WTC11 (cell line): ENCODE measurements around the gene AGO4. TPM values are rescaled to one million over a fixed set of nuclear protein-coding genes. Genes with fewer than 3 reads are reported as not detected.
A peak's percentile ranks its signal among the peaks of the same experiment; 100 is the strongest.

Experiments used
- ATAC-seq: fragments of 200-7000 bp; cut with Tn5 transposase; 2 replicates; pipeline ENCODE4 v1.10.0; 2021; ENCODE audit warnings: mild to moderate bottlenecking, moderate library complexity
- CTCF ChIA-PET: fragments of 300-600 bp; sonication (Branson Sonifier 250); formaldehyde crosslinking; loops from one replicate; lab custom pipeline; 2021; ENCODE audit warnings: antibody characterized with exemption; lab: Charles Lee
- POLR2A ChIA-PET: fragments of 350-600 bp; sonication (Branson Sonifier 250); formaldehyde crosslinking; loops from one replicate; lab custom pipeline; 2021; ENCODE audit warnings: antibody characterized with exemption; lab: Charles Lee
- DNase-seq: peaks from one replicate; pipeline ENCODE4 v3.0.0; 2021; ENCODE audit warnings: low spot score
- H3K27ac Mint-ChIP-seq: 2 replicates; pipeline ENCODE4 v1.8.0; 2021; ENCODE audit warnings: mixed read lengths
- H3K27me3 Mint-ChIP-seq: 2 replicates; pipeline ENCODE4 v1.8.0; 2021; ENCODE audit warnings: low read depth, mild to moderate bottlenecking, moderate library complexity, mixed read lengths
- H3K36me3 Mint-ChIP-seq: 2 replicates; pipeline ENCODE4 v1.8.0; 2021; ENCODE audit warnings: mixed read lengths
- H3K4me1 Mint-ChIP-seq: 2 replicates; pipeline ENCODE4 v1.8.0; 2022; ENCODE audit warnings: mixed read lengths
- H3K4me3 Mint-ChIP-seq: 2 replicates; pipeline ENCODE4 v1.8.0; 2021; ENCODE audit warnings: mild to moderate bottlenecking, moderate library complexity, mixed read lengths
- H3K9me3 Mint-ChIP-seq: 2 replicates; pipeline ENCODE4 v1.8.0; 2021; ENCODE audit warnings: mixed read lengths
- CBFB ChIP-seq: sonication (generic); formaldehyde crosslinking; IDR thresholded peaks from 2 replicates; pipeline ENCODE4 v1.8.1; 2022; ENCODE audit warnings: mild to moderate bottlenecking, low read depth, missing genetic modification reagents
- ESRRA ChIP-seq: sonication (generic); formaldehyde crosslinking; IDR thresholded peaks from 2 replicates; pipeline ENCODE4 v1.8.1; 2022; ENCODE audit warnings: mild to moderate bottlenecking, missing genetic modification reagents, borderline replicate concordance
- FOXK1 ChIP-seq: sonication (generic); formaldehyde crosslinking; IDR thresholded peaks from 2 replicates; pipeline ENCODE4 v1.8.0; 2022; ENCODE audit warnings: mild to moderate bottlenecking, moderate library complexity, missing genetic modification reagents
- GRHL2 ChIP-seq: fragments of 250-450 bp; sonication (Bioruptor Pico); IDR thresholded peaks from 2 replicates; pipeline ENCODE4 v1.8.0; 2022; ENCODE audit warnings: mild to moderate bottlenecking, moderate library complexity; ENCODE audit not compliant: insufficient replicate concordance, severe bottlenecking
- NFYB ChIP-seq: sonication (generic); formaldehyde crosslinking; conservative IDR thresholded peaks from 2 replicates; pipeline ENCODE4 v1.8.0; 2022; ENCODE audit warnings: low read depth, missing genetic modification reagents
- OVOL2 ChIP-seq: fragments of 250-450 bp; sonication (Bioruptor Pico); IDR thresholded peaks from 2 replicates; pipeline ENCODE4 v1.9.0; 2021; ENCODE audit warnings: mild to moderate bottlenecking, borderline replicate concordance
- RORB ChIP-seq: fragments of 250-450 bp; sonication (Bioruptor Pico); IDR thresholded peaks from 2 replicates; pipeline ENCODE4 v1.9.0; 2021; ENCODE audit warnings: mild to moderate bottlenecking
- SMAD4 ChIP-seq: sonication (generic); formaldehyde crosslinking; IDR thresholded peaks from 2 replicates; pipeline ENCODE4 v1.8.0; 2022; ENCODE audit warnings: mild to moderate bottlenecking, missing genetic modification reagents
- SOX15 ChIP-seq: fragments of 250-450 bp; sonication (Bioruptor Pico); IDR thresholded peaks from 2 replicates; pipeline ENCODE4 v1.9.0; 2021; ENCODE audit warnings: mild to moderate bottlenecking
- TCF7 ChIP-seq: sonication (generic); formaldehyde crosslinking; IDR thresholded peaks from 2 replicates; pipeline ENCODE4 v1.8.0; 2022; ENCODE audit warnings: mild to moderate bottlenecking, low read depth, missing genetic modification reagents, moderate library complexity
- TP53 ChIP-seq: sonication (generic); formaldehyde crosslinking; IDR thresholded peaks from 2 replicates; pipeline ENCODE4 v1.8.1; 2023; ENCODE audit warnings: mild to moderate bottlenecking, missing genetic modification reagents
- ZNF416 ChIP-seq: fragments of 250-450 bp; sonication (Bioruptor Pico); IDR thresholded peaks from 2 replicates; pipeline ENCODE4 v1.9.0; 2021; ENCODE audit warnings: mild to moderate bottlenecking, inconsistent platforms
- ZNF423 ChIP-seq: fragments of 250-450 bp; sonication (Bioruptor Pico); IDR thresholded peaks from 2 replicates; pipeline ENCODE4 v2.1.2; 2022; ENCODE audit warnings: mild to moderate bottlenecking, moderate library complexity
- total RNA-seq: library from RNA; stranded (reverse); gene quantifications from 3 replicates; pipeline ENCODE4 v1.2.3, GENCODE V29; 2021
- TF ChIP-seq, protein P1 (sequence below): sonication (generic); formaldehyde crosslinking; IDR thresholded peaks from 2 replicates; pipeline ENCODE4 v1.8.0; 2023; ENCODE audit warnings: mild to moderate bottlenecking, missing genetic modification reagents
- TF ChIP-seq, protein P2 (sequence below): fragments of 250-450 bp; sonication (Bioruptor Pico); IDR thresholded peaks from 2 replicates; pipeline ENCODE4 v1.9.0; 2021; ENCODE audit warnings: mild to moderate bottlenecking
- TF ChIP-seq, protein P3 (sequence below): fragments of 250-450 bp; sonication (Bioruptor Pico); IDR thresholded peaks from 2 replicates; pipeline ENCODE4 v2.1.2; 2022; ENCODE audit warnings: mild to moderate bottlenecking, moderate library complexity
- TF ChIP-seq, protein P4 (sequence below): sonication (generic); formaldehyde crosslinking; IDR thresholded peaks from 2 replicates; pipeline ENCODE4 v1.8.1; 2022; ENCODE audit warnings: missing genetic modification reagents, borderline replicate concordance
- TF ChIP-seq, protein P5 (sequence below): sonication (generic); formaldehyde crosslinking; IDR thresholded peaks from 2 replicates; pipeline ENCODE4 v1.8.1; 2023; ENCODE audit warnings: mild to moderate bottlenecking, missing genetic modification reagents, borderline replicate concordance
- TF ChIP-seq, protein P6 (sequence below): sonication (generic); formaldehyde crosslinking; conservative IDR thresholded peaks from 2 replicates; pipeline ENCODE4 v1.8.1; 2023; ENCODE audit warnings: mild to moderate bottlenecking, low read depth, missing genetic modification reagents, moderate library complexity

The AGO4 gene
- total RNA-seq, 1 experiment from 2014 or later, result 8.7 TPM

DNA sequence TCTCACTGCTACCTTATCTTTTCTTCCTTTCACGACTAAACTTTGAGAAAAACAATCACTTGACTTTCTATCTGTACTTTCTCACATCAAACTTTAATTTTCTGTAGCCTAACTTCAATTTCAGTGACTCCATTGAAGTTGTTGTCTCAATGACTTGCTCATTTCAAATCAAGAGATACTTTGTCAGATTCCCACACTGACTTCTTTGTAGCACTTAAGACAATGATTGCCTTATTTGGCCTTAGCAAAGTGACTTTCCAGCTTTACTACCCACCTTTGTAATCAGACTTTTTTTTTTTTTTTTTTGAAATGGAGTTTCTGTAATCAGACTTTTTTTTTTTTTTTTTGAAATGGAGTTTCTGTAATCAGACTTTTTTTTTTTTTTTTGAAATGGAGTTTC, 37.0 kb downstream of the AGO4 start:
- no peak overlapping the region for H3K4me3 Mint-ChIP-seq
- DNase-seq (no peak), ATAC-seq (no peak)
- H3K36me3 Mint-ChIP-seq, result peaks cover 12% of the 10 kb centered on the region
- H3K27ac Mint-ChIP-seq, result peak overlapping the region; percentile 24; the same call in 1 of the 2 replicates
- TF ChIP-seq, protein P1, sequence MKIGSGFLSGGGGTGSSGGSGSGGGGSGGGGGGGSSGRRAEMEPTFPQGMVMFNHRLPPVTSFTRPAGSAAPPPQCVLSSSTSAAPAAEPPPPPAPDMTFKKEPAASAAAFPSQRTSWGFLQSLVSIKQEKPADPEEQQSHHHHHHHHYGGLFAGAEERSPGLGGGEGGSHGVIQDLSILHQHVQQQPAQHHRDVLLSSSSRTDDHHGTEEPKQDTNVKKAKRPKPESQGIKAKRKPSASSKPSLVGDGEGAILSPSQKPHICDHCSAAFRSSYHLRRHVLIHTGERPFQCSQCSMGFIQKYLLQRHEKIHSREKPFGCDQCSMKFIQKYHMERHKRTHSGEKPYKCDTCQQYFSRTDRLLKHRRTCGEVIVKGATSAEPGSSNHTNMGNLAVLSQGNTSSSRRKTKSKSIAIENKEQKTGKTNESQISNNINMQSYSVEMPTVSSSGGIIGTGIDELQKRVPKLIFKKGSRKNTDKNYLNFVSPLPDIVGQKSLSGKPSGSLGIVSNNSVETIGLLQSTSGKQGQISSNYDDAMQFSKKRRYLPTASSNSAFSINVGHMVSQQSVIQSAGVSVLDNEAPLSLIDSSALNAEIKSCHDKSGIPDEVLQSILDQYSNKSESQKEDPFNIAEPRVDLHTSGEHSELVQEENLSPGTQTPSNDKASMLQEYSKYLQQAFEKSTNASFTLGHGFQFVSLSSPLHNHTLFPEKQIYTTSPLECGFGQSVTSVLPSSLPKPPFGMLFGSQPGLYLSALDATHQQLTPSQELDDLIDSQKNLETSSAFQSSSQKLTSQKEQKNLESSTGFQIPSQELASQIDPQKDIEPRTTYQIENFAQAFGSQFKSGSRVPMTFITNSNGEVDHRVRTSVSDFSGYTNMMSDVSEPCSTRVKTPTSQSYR (CRISPR knock-in tag), result no peak
- TF ChIP-seq SOX15 (CRISPR knock-in tag) (no peak), FOXK1 (no peak), RORB (CRISPR knock-in tag) (no peak), CBFB (CRISPR knock-in tag) (no peak), SMAD4 (CRISPR knock-in tag) (no peak), GRHL2 (CRISPR knock-in tag) (no peak), OVOL2 (CRISPR knock-in tag) (no peak), ZNF423 (no peak), TP53 (CRISPR knock-in tag) (no peak), ZNF416 (no peak), TCF7 (CRISPR knock-in tag) (no peak), NFYB (CRISPR knock-in tag) (no peak), ESRRA (CRISPR knock-in tag) (no peak)
- TF ChIP-seq, protein P2, sequence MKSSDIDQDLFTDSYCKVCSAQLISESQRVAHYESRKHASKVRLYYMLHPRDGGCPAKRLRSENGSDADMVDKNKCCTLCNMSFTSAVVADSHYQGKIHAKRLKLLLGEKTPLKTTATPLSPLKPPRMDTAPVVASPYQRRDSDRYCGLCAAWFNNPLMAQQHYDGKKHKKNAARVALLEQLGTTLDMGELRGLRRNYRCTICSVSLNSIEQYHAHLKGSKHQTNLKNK (CRISPR knock-in tag), result no peak
- TF ChIP-seq, protein P3, sequence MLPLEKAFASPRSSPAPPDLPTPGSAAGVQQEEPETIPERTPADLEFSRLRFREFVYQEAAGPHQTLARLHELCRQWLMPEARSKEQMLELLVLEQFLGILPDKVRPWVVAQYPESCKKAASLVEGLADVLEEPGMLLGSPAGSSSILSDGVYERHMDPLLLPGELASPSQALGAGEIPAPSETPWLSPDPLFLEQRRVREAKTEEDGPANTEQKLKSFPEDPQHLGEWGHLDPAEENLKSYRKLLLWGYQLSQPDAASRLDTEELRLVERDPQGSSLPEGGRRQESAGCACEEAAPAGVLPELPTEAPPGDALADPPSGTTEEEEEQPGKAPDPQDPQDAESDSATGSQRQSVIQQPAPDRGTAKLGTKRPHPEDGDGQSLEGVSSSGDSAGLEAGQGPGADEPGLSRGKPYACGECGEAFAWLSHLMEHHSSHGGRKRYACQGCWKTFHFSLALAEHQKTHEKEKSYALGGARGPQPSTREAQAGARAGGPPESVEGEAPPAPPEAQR, result no peak
- TF ChIP-seq, protein P4, sequence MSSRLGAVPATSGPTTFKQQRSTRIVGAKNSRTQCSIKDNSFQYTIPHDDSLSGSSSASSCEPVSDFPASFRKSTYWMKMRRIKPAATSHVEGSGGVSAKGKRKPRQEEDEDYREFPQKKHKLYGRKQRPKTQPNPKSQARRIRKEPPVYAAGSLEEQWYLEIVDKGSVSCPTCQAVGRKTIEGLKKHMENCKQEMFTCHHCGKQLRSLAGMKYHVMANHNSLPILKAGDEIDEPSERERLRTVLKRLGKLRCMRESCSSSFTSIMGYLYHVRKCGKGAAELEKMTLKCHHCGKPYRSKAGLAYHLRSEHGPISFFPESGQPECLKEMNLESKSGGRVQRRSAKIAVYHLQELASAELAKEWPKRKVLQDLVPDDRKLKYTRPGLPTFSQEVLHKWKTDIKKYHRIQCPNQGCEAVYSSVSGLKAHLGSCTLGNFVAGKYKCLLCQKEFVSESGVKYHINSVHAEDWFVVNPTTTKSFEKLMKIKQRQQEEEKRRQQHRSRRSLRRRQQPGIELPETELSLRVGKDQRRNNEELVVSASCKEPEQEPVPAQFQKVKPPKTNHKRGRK (CRISPR knock-in tag), result no peak
- TF ChIP-seq, protein P5, sequence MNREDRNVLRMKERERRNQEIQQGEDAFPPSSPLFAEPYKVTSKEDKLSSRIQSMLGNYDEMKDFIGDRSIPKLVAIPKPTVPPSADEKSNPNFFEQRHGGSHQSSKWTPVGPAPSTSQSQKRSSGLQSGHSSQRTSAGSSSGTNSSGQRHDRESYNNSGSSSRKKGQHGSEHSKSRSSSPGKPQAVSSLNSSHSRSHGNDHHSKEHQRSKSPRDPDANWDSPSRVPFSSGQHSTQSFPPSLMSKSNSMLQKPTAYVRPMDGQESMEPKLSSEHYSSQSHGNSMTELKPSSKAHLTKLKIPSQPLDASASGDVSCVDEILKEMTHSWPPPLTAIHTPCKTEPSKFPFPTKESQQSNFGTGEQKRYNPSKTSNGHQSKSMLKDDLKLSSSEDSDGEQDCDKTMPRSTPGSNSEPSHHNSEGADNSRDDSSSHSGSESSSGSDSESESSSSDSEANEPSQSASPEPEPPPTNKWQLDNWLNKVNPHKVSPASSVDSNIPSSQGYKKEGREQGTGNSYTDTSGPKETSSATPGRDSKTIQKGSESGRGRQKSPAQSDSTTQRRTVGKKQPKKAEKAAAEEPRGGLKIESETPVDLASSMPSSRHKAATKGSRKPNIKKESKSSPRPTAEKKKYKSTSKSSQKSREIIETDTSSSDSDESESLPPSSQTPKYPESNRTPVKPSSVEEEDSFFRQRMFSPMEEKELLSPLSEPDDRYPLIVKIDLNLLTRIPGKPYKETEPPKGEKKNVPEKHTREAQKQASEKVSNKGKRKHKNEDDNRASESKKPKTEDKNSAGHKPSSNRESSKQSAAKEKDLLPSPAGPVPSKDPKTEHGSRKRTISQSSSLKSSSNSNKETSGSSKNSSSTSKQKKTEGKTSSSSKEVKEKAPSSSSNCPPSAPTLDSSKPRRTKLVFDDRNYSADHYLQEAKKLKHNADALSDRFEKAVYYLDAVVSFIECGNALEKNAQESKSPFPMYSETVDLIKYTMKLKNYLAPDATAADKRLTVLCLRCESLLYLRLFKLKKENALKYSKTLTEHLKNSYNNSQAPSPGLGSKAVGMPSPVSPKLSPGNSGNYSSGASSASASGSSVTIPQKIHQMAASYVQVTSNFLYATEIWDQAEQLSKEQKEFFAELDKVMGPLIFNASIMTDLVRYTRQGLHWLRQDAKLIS (CRISPR knock-in tag), result no peak
- TF ChIP-seq, protein P6, sequence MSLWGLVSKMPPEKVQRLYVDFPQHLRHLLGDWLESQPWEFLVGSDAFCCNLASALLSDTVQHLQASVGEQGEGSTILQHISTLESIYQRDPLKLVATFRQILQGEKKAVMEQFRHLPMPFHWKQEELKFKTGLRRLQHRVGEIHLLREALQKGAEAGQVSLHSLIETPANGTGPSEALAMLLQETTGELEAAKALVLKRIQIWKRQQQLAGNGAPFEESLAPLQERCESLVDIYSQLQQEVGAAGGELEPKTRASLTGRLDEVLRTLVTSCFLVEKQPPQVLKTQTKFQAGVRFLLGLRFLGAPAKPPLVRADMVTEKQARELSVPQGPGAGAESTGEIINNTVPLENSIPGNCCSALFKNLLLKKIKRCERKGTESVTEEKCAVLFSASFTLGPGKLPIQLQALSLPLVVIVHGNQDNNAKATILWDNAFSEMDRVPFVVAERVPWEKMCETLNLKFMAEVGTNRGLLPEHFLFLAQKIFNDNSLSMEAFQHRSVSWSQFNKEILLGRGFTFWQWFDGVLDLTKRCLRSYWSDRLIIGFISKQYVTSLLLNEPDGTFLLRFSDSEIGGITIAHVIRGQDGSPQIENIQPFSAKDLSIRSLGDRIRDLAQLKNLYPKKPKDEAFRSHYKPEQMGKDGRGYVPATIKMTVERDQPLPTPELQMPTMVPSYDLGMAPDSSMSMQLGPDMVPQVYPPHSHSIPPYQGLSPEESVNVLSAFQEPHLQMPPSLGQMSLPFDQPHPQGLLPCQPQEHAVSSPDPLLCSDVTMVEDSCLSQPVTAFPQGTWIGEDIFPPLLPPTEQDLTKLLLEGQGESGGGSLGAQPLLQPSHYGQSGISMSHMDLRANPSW (CRISPR knock-in tag), result no peak
- TF ChIP-seq, all 79 proteins: peak for 0
- CTCF ChIA-PET, result no interaction called here
- H3K27me3 Mint-ChIP-seq, result no peaks in the 10 kb centered on the region
- POLR2A ChIA-PET, result interaction anchor here (0.6 kb wide), 1 partner anchor 1183 kb away, joined by 3 read pairs; no protein-coding TSS in a partner anchor
- H3K4me1 Mint-ChIP-seq, result peaks cover 3% of the 10 kb centered on the region
- no peaks in the 10 kb centered on the region for H3K9me3 Mint-ChIP-seq
